Measurements from ENCODE around the gene ZSCAN22. TPM values are rescaled to one million over a fixed set of nuclear protein-coding genes. Genes with fewer than 3 reads are reported as not detected.
"Not testable (repeated sequence)": the region's sequence is repeated elsewhere in the genome, so short reads cannot be mapped to it uniquely, and the experiment has no call there.

The ZSCAN22 gene
- total and polyA plus RNA-seq, 2 experiments from 2014 or later: 2.0 to 2.2 TPM

DNA sequence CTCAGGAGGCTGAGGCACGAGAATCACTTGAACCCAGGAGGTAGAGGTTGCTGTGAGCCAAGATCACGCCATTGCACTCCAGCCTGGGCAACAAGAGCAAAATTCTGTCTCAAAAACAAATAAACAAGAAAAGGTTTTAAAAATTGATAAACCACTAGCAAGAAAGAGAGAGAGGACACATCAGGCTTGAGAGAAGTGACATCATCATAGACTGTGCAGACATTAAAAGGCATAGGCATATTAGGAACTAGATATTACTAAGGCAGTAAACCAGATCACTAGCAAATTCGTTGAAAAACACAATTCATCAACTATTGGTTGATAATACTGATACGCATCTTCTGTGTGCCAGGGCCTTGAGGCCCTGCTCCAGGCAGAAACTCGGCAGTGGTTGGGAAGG is 18.8 kb downstream of the ZSCAN22 start:
- H3K4me2 ChIP-seq: peak overlapping the region; percentile 85
- WGBS (ENCODE audit: low lambda C conversion rate, missing lambda C conversion rate): 92% methylated on average over 5 of the region's 5 CpGs
- H3K36me3 ChIP-seq (replicated peaks; ENCODE audit: insufficient read depth, low read depth): no peaks in the 10 kb centered on the region
- no peak overlapping the region for H2AFZ ChIP-seq
- DNase-seq (ENCODE audit: low spot score): no peak
- no peaks in the 10 kb centered on the region for H4K20me1 ChIP-seq (ENCODE audit: insufficient read depth, poor library complexity, severe bottlenecking)
- H3K4me3 ChIP-seq: no peak overlapping the region
- H3K9me3 ChIP-seq (ENCODE audit: low read depth): no peaks in the 10 kb centered on the region
- peaks cover 8% of the 10 kb centered on the region for H3K4me1 ChIP-seq (ENCODE audit: insufficient read depth)
- no peak for TF ChIP-seq EZH2 (IDR thresholded peaks at IDR 0.05; ENCODE audit: borderline replicate concordance)
- H3K27ac ChIP-seq: no peak overlapping the region
- H3K27me3 ChIP-seq: peaks cover 4% of the 10 kb centered on the region
- peaks cover 18% of the 10 kb centered on the region for H3K79me2 ChIP-seq
- H3K9me2 ChIP-seq (replicated peaks; ENCODE audit: insufficient read depth): no peaks in the 10 kb centered on the region

DNA sequence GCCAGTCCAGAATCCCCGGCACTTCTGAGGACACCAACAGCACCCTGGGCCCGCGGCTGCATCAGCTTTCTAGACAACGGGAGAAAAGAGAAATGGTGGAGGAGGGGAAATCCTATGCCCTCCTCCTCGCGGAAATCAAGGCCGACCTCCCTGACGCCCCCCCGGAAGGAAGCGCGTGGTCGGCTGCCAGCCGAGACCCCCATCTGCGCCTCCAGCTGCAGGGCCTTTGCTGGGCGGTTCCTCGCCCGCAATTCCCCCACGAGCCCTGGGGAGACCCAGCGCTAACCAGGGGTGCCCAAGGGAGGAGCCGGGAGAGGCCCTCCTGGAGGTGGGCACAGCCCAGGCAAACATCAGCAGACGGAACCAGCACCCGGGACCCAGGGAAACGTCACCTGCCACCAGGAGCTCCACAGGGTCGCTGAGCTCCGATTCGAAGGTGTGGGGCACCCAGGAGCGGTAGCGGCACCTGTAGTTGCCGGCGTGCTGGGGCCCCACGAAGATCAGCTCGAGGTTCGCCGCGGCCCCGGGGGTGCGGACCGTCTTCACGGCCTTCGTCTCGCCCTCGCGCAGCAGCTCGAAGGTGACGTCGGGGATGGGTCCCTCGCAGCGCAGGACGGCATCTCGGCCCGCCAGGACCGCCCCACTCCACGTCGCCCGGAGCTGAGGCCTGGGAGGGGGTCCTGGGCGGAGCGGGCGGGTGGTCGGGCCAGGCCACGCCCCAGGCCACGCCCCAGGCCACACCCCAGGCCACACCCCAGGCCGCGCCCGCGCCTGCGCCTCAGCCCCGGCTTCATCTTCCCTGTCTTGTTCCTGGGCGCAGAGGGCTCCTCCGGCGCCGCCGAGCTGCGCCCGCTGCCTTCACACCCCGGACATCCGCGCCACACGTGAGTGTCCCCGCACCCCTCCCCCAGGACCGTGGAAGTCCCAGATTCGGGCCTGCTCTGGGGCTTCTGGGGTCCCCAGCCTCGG is 20.5 kb downstream of the ZSCAN22 start:
- DNase-seq (ENCODE audit: low spot score): peak; percentile 87
- Histone ChIP-seq H4K20me1 (ENCODE audit: insufficient read depth, poor library complexity, severe bottlenecking) (no peaks in the 10 kb centered on the region), H3K27me3 (peaks cover 4% of the 10 kb centered on the region)

DNA sequence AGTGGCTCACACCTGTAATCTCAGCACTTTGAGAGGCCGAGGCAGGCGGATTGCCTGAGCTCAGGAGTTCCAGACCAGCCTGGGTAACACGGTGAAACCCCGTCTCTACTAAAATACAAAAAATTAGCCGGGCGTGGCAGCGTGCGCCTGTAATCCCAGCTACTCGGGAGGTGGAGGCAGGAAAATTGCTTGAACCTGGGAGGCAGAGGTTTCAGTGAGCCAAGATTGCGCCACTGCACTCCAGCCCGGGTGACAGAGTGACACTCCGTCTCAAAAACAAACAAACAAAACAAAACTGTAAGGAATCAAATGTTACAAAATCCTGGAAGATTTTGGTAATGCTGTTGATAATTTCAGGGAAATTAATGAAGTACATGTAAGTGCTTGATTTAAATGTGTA is 21.3 kb downstream of the ZSCAN22 start:
- not testable (repeated sequence) for H3K27me3 ChIP-seq; H4K20me1 ChIP-seq (ENCODE audit: insufficient read depth, poor library complexity, severe bottlenecking); H3K4me1 ChIP-seq (ENCODE audit: insufficient read depth); DNase-seq (ENCODE audit: low spot score); H3K9me2 ChIP-seq (replicated peaks; ENCODE audit: insufficient read depth); H3K36me3 ChIP-seq (replicated peaks; ENCODE audit: insufficient read depth, low read depth); H3K9me3 ChIP-seq (ENCODE audit: low read depth)
- H3K4me3 ChIP-seq: peak overlapping the region; percentile 99
- H3K79me2 ChIP-seq: peaks cover 18% of the 10 kb centered on the region
- H3K4me2 ChIP-seq: peak overlapping the region; percentile 85
- peak overlapping the region; percentile 51 for H2AFZ ChIP-seq
- H3K27ac ChIP-seq: peak overlapping the region; percentile 43
- WGBS (ENCODE audit: low lambda C conversion rate, missing lambda C conversion rate): 13% methylated on average over 12 of the region's 12 CpGs

More for the DNA sequence above, 20.5 kb downstream of the ZSCAN22 start:
- Histone ChIP-seq H3K4me3 (peak overlapping the region; percentile 99), H3K27ac (peak overlapping the region; percentile 91), H3K79me2 (peaks cover 18% of the 10 kb centered on the region), H3K9me2 (replicated peaks; ENCODE audit: insufficient read depth) (no peaks in the 10 kb centered on the region), H3K9me3 (ENCODE audit: low read depth) (no peaks in the 10 kb centered on the region), H3K4me2 (peak overlapping the region; percentile 85), H2AFZ (peak overlapping the region; percentile 90), H3K4me1 (ENCODE audit: insufficient read depth) (peaks cover 8% of the 10 kb centered on the region), H3K36me3 (replicated peaks; ENCODE audit: insufficient read depth, low read depth) (no peaks in the 10 kb centered on the region)
- TF ChIP-seq, protein P1, sequence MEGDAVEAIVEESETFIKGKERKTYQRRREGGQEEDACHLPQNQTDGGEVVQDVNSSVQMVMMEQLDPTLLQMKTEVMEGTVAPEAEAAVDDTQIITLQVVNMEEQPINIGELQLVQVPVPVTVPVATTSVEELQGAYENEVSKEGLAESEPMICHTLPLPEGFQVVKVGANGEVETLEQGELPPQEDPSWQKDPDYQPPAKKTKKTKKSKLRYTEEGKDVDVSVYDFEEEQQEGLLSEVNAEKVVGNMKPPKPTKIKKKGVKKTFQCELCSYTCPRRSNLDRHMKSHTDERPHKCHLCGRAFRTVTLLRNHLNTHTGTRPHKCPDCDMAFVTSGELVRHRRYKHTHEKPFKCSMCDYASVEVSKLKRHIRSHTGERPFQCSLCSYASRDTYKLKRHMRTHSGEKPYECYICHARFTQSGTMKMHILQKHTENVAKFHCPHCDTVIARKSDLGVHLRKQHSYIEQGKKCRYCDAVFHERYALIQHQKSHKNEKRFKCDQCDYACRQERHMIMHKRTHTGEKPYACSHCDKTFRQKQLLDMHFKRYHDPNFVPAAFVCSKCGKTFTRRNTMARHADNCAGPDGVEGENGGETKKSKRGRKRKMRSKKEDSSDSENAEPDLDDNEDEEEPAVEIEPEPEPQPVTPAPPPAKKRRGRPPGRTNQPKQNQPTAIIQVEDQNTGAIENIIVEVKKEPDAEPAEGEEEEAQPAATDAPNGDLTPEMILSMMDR (IDR thresholded peaks at IDR 0.05; ENCODE audit: poor library complexity): no peak
- WGBS (ENCODE audit: low lambda C conversion rate, missing lambda C conversion rate): under 1% methylated on average over 59 of the region's 82 CpGs

DNA sequence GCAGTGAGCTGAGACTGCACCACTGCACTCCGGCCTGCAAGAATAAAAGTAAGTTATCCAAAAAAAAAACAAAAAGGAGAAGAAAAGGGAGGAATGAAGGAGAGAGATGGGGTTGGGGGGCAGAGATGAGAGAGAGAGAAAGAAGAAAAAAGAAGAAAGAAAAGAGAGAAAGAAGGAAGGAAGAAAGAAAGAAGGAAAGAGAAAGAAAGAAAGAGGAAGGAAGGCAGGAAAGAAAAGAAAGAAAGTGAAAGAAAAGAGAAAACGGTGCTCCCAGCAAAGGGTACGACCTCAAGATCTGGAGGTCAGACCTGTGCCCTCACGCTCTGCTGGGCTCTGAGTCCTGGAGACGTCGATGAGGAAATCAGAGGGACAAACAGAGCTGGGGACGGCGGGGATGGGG is 22.8 kb downstream of the ZSCAN22 start:
- Histone ChIP-seq H3K36me3 (replicated peaks; ENCODE audit: insufficient read depth, low read depth) (no peaks in the 10 kb centered on the region), H3K27ac (no peak overlapping the region), H3K9me2 (replicated peaks; ENCODE audit: insufficient read depth) (no peaks in the 10 kb centered on the region), H3K27me3 (peaks cover 4% of the 10 kb centered on the region), H2AFZ (no peak overlapping the region), H3K79me2 (peaks cover 18% of the 10 kb centered on the region), H3K4me2 (no peak overlapping the region), H4K20me1 (ENCODE audit: insufficient read depth, poor library complexity, severe bottlenecking) (no peaks in the 10 kb centered on the region), H3K9me3 (ENCODE audit: low read depth) (no peaks in the 10 kb centered on the region), H3K4me3 (no peak overlapping the region), H3K4me1 (ENCODE audit: insufficient read depth) (peaks cover 8% of the 10 kb centered on the region)
- WGBS (ENCODE audit: low lambda C conversion rate, missing lambda C conversion rate): 86% methylated on average over 8 of the region's 8 CpGs
- TF ChIP-seq EZH2 (IDR thresholded peaks at IDR 0.05; ENCODE audit: borderline replicate concordance) (no peak), EZH2phosphoT487 (IDR thresholded peaks at IDR 0.05; ENCODE audit: low read depth, severe bottlenecking, unreplicated experiment) (no peak)
- TF ChIP-seq, protein P1 (IDR thresholded peaks at IDR 0.05; ENCODE audit: poor library complexity): no peak
- no peak for DNase-seq (ENCODE audit: low spot score)

Measured in hepatocyte (in vitro differentiated cells).